GM23338 (cell line): ENCODE data around the gene CABLES1. TPM values are rescaled to one million over a fixed set of nuclear protein-coding genes. Genes with fewer than 3 reads are reported as not detected.
A peak's percentile ranks its signal among the peaks of the same experiment; 100 is the strongest.

Experiments used
- ATAC-seq: fragments of 200-7000 bp; cut with Tn5 transposase; 3 replicates; pipeline ENCODE4 v1.9.1; 2020
- DNase-seq: peaks from one replicate; pipeline ENCODE4 v3.0.0-alpha.2; 2015; ENCODE audit warnings: low spot score
- H2AFZ ChIP-seq: fragments of 200-600 bp; sonication (generic); 2 replicates; pipeline ENCODE4 v1.8.0; 2016; ENCODE audit warnings: antibody characterized with exemption, mild to moderate bottlenecking, moderate library complexity
- H3F3A ChIP-seq: fragments of 200-600 bp; sonication (generic); replicated peaks from 2 replicates; pipeline ENCODE4 v1.8.0; 2017; ENCODE audit warnings: antibody characterized with exemption, mixed run types, low read depth
- H3K27ac ChIP-seq: fragments of 200-600 bp; sonication (generic); 2 replicates; pipeline ENCODE4 v1.6.1; 2016; ENCODE audit warnings: low read depth
- H3K27me3 ChIP-seq: fragments of 200-600 bp; sonication (generic); 2 replicates; pipeline ENCODE4 v1.8.0; 2016; ENCODE audit warnings: mild to moderate bottlenecking, mixed run types, moderate library complexity; ENCODE audit not compliant: insufficient read depth
- H3K36me3 ChIP-seq: fragments of 200-600 bp; sonication (generic); 2 replicates; pipeline ENCODE4 v1.8.0; 2016; ENCODE audit warnings: mild to moderate bottlenecking; ENCODE audit not compliant: insufficient read depth
- H3K4me1 ChIP-seq: fragments of 200-600 bp; sonication (generic); 2 replicates; pipeline ENCODE4 v1.8.0; 2016; ENCODE audit warnings: mild to moderate bottlenecking, moderate library complexity; ENCODE audit not compliant: insufficient read depth
- H3K4me2 ChIP-seq: fragments of 200-600 bp; sonication (generic); 2 replicates; pipeline ENCODE4 v1.7.1; 2017; ENCODE audit warnings: mixed run types
- H3K4me3 ChIP-seq: fragments of 200-600 bp; sonication (generic); 2 replicates; pipeline ENCODE4 v1.6.1; 2016; ENCODE audit warnings: mixed run types
- H3K79me2 ChIP-seq: fragments of 200-600 bp; sonication (generic); replicated peaks from 2 replicates; pipeline ENCODE4 v1.8.0; 2017; ENCODE audit warnings: mild to moderate bottlenecking; ENCODE audit not compliant: insufficient read depth
- H3K9me2 ChIP-seq: fragments of 200-600 bp; sonication (generic); 2 replicates; pipeline ENCODE4 v1.8.0; 2017; ENCODE audit not compliant: insufficient read depth
- H4K20me1 ChIP-seq: fragments of 200-600 bp; sonication (generic); replicated peaks from 2 replicates; pipeline ENCODE4 v1.8.0; 2017; ENCODE audit warnings: mild to moderate bottlenecking; ENCODE audit not compliant: insufficient read depth
- H3K27ac Mint-ChIP-seq: 2 replicates; pipeline ENCODE4 v1.8.0; 2020; ENCODE audit warnings: inconsistent platforms, mild to moderate bottlenecking, moderate library complexity, mixed read lengths
- H3K27me3 Mint-ChIP-seq: 3 replicates; pipeline ENCODE4 v1.8.0; 2022; ENCODE audit warnings: low read depth, mild to moderate bottlenecking, moderate library complexity, mixed read lengths, inconsistent platforms; ENCODE audit not compliant: insufficient read depth, poor library complexity
- H3K36me3 Mint-ChIP-seq: 3 replicates; pipeline ENCODE4 v1.8.0; 2021; ENCODE audit warnings: low read depth, mild to moderate bottlenecking, inconsistent platforms, moderate library complexity, mixed read lengths
- H3K4me1 Mint-ChIP-seq: 3 replicates; pipeline ENCODE4 v1.8.0; 2020; ENCODE audit warnings: mild to moderate bottlenecking, inconsistent platforms, mixed read lengths
- H3K4me3 Mint-ChIP-seq: 3 replicates; pipeline ENCODE4 v1.8.0; 2021; ENCODE audit warnings: moderate library complexity, mild to moderate bottlenecking, inconsistent platforms, mixed read lengths
- H3K9me3 Mint-ChIP-seq: 3 replicates; pipeline ENCODE4 v1.8.0; 2020; ENCODE audit warnings: moderate library complexity, mild to moderate bottlenecking, inconsistent platforms, mixed read lengths
- CREB1 ChIP-seq: fragments of 250-450 bp; sonication (Bioruptor Pico); IDR thresholded peaks from 2 replicates; pipeline ENCODE4 v1.5.0; 2020; ENCODE audit warnings: low read depth, mild to moderate bottlenecking, moderate library complexity
- EZH2 ChIP-seq: fragments of 200-600 bp; sonication (generic); IDR thresholded peaks from one replicate; pipeline ENCODE4 v1.8.0; 2017; ENCODE audit warnings: antibody characterized with exemption, mild to moderate bottlenecking, low read depth; ENCODE audit not compliant: unreplicated experiment
- EZH2phosphoT487 ChIP-seq: fragments of 200-600 bp; sonication (generic); IDR thresholded peaks from one replicate; pipeline ENCODE4 v1.8.1; 2018; ENCODE audit warnings: antibody characterized with exemption; ENCODE audit not compliant: unreplicated experiment
- JUNB ChIP-seq: IDR thresholded peaks from one replicate; pipeline ENCODE4 v1.6.1; 2016; ENCODE audit warnings: antibody characterized with exemption; ENCODE audit not compliant: unreplicated experiment
- NANOG ChIP-seq: IDR thresholded peaks from 2 replicates; pipeline ENCODE4 v1.6.1; 2016; ENCODE audit warnings: antibody characterized with exemption, borderline replicate concordance
- POLR2AphosphoS5 ChIP-seq: IDR thresholded peaks from 2 replicates; pipeline ENCODE4 v1.6.1; 2016; ENCODE audit warnings: antibody characterized with exemption, low read depth
- STAT1 ChIP-seq: IDR thresholded peaks from one replicate; pipeline ENCODE4 v1.6.1; 2016; ENCODE audit warnings: antibody characterized with exemption; ENCODE audit not compliant: unreplicated experiment
- ZNF114 ChIP-seq: fragments of 250-450 bp; sonication (Bioruptor Pico); IDR thresholded peaks from 2 replicates; pipeline ENCODE4 v1.5.0; 2020; ENCODE audit warnings: mild to moderate bottlenecking, moderate library complexity
- ZNF331 ChIP-seq: fragments of 250-450 bp; sonication (Bioruptor Pico); IDR thresholded peaks from 2 replicates; pipeline ENCODE4 v1.5.0; 2020; ENCODE audit warnings: low read depth, mild to moderate bottlenecking, moderate library complexity
- ZNF462 ChIP-seq: fragments of 250-450 bp; sonication (Bioruptor Pico); IDR thresholded peaks from 2 replicates; pipeline ENCODE4 v1.5.0; 2020; ENCODE audit warnings: mild to moderate bottlenecking, moderate library complexity
- polyA plus RNA-seq: library from polyadenylated mRNA; unstranded; fragments of >200 nt; fragmentation: Nextera tagmentation; extraction: Ambion mirVana; gene quantifications from 2 replicates; pipeline ENCODE4 v1.2.1, GENCODE V29; 2016
- total RNA-seq: library from RNA; depleted of rRNA; stranded (reverse); fragments of >200 nt; shearing (Covaris generic); gene quantifications from 2 replicates; pipeline ENCODE4 v1.2.3, GENCODE V29; 2014
- TF ChIP-seq, protein P1 (sequence below), 2 experiments: fragments of 200-600 bp in 1 of 2; sonication (generic) in 1 of 2; conservative IDR thresholded peaks; 2 replicates each; pipeline versions ENCODE4 v1.5.1 to v1.6.1; 2016 to 2017; ENCODE audit warnings: antibody characterized with exemption in 2 of 2, low read depth in 2 of 2, mild to moderate bottlenecking in 2 of 2, moderate library complexity in 1 of 2
- TF ChIP-seq, protein P2 (sequence below): IDR thresholded peaks from one replicate; pipeline ENCODE4 v1.6.1; 2018; ENCODE audit warnings: antibody characterized with exemption; ENCODE audit not compliant: unreplicated experiment
- TF ChIP-seq, protein P3 (sequence below): IDR thresholded peaks from 2 replicates; pipeline ENCODE4 v1.6.1; 2016; ENCODE audit warnings: antibody characterized with exemption

Gene CABLES1
- total and polyA plus RNA-seq, 2 experiments from 2014 or later = 2.6 to 12.4 TPM

GRCh38 chr18:23260926-23261590, 125.8 kb downstream of the CABLES1 start:
- Histone ChIP-seq H3K79me2 (no peaks in the 10 kb centered on the region), H2AFZ (no peak overlapping the region), H3K4me3 (no peak overlapping the region), H3F3A (peaks cover 22% of the 10 kb centered on the region), H4K20me1 (no peaks in the 10 kb centered on the region), H3K9me2 (peaks cover 12% of the 10 kb centered on the region), H3K36me3 (peaks cover 9% of the 10 kb centered on the region), H3K27me3 (no peaks in the 10 kb centered on the region), H3K4me1 (peaks cover 30% of the 10 kb centered on the region), H3K4me2 (peak overlapping the region; percentile 64; the same call in 1 of the 2 replicates), H3K27ac (peak overlapping the region; percentile 94)
- DNase-seq (no peak), ATAC-seq (no peak)
- Mint-ChIP-seq H3K4me1 (peaks cover 34% of the 10 kb centered on the region), H3K27ac (peak overlapping the region; percentile 95), H3K36me3 (peaks cover 39% of the 10 kb centered on the region), H3K9me3 (no peaks in the 10 kb centered on the region; the same call in 2 of the 3 replicates), H3K27me3 (peaks cover 12% of the 10 kb centered on the region), H3K4me3 (no peak overlapping the region)
- TF ChIP-seq CREB1 (CRISPR knock-in tag) (no peak), ZNF331 (CRISPR knock-in tag) (no peak), NANOG (no peak), STAT1 (no peak), EZH2phosphoT487 (no peak), POLR2AphosphoS5 (no peak), ZNF114 (no peak), ZNF462 (no peak), JUNB (no peak), EZH2 (no peak)
- TF ChIP-seq, protein P1, sequence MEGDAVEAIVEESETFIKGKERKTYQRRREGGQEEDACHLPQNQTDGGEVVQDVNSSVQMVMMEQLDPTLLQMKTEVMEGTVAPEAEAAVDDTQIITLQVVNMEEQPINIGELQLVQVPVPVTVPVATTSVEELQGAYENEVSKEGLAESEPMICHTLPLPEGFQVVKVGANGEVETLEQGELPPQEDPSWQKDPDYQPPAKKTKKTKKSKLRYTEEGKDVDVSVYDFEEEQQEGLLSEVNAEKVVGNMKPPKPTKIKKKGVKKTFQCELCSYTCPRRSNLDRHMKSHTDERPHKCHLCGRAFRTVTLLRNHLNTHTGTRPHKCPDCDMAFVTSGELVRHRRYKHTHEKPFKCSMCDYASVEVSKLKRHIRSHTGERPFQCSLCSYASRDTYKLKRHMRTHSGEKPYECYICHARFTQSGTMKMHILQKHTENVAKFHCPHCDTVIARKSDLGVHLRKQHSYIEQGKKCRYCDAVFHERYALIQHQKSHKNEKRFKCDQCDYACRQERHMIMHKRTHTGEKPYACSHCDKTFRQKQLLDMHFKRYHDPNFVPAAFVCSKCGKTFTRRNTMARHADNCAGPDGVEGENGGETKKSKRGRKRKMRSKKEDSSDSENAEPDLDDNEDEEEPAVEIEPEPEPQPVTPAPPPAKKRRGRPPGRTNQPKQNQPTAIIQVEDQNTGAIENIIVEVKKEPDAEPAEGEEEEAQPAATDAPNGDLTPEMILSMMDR (conservative IDR thresholded peaks at IDR 0.05; ENCODE audit: low read depth in 2 of 2) = no peak
- TF ChIP-seq, protein P2, sequence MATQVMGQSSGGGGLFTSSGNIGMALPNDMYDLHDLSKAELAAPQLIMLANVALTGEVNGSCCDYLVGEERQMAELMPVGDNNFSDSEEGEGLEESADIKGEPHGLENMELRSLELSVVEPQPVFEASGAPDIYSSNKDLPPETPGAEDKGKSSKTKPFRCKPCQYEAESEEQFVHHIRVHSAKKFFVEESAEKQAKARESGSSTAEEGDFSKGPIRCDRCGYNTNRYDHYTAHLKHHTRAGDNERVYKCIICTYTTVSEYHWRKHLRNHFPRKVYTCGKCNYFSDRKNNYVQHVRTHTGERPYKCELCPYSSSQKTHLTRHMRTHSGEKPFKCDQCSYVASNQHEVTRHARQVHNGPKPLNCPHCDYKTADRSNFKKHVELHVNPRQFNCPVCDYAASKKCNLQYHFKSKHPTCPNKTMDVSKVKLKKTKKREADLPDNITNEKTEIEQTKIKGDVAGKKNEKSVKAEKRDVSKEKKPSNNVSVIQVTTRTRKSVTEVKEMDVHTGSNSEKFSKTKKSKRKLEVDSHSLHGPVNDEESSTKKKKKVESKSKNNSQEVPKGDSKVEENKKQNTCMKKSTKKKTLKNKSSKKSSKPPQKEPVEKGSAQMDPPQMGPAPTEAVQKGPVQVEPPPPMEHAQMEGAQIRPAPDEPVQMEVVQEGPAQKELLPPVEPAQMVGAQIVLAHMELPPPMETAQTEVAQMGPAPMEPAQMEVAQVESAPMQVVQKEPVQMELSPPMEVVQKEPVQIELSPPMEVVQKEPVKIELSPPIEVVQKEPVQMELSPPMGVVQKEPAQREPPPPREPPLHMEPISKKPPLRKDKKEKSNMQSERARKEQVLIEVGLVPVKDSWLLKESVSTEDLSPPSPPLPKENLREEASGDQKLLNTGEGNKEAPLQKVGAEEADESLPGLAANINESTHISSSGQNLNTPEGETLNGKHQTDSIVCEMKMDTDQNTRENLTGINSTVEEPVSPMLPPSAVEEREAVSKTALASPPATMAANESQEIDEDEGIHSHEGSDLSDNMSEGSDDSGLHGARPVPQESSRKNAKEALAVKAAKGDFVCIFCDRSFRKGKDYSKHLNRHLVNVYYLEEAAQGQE = no peak
- TF ChIP-seq, protein P3, sequence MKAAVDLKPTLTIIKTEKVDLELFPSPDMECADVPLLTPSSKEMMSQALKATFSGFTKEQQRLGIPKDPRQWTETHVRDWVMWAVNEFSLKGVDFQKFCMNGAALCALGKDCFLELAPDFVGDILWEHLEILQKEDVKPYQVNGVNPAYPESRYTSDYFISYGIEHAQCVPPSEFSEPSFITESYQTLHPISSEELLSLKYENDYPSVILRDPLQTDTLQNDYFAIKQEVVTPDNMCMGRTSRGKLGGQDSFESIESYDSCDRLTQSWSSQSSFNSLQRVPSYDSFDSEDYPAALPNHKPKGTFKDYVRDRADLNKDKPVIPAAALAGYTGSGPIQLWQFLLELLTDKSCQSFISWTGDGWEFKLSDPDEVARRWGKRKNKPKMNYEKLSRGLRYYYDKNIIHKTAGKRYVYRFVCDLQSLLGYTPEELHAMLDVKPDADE = no peak
